ENCODE results near the gene C20orf96.
"Not testable (repeated sequence)": the region's sequence is repeated elsewhere in the genome, so short reads cannot be mapped to it uniquely, and the experiment has no call there.

C20orf96 gene, protein sequence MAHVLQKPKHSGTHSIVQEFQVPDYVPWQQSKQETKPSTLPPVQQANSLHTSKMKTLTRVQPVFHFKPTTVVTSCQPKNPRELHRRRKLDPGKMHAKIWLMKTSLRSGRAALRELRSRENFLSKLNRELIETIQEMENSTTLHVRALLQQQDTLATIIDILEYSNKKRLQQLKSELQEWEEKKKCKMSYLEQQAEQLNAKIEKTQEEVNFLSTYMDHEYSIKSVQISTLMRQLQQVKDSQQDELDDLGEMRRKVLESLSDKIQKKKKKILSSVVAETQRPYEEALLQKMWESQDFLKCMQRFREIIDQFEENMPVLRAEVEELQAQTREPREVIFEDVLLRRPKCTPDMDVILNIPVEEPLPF

GRCh38 chr20:290084-290831 lies at the start of gene C20orf96:
C20orf96 (minus strand) TSS chr20:290750; CDS start chr20:290610, 140 bp downstream.
- peak; percentile 62 to 74 for DNase-seq (ENCODE audit: low read depth in 2 of 2)

GRCh38 chr20:336040-336439 lies 45.5 kb upstream of the C20orf96 start:
- DNase-seq (ENCODE audit: low read depth in 2 of 2): not testable (repeated sequence)

DNA sequence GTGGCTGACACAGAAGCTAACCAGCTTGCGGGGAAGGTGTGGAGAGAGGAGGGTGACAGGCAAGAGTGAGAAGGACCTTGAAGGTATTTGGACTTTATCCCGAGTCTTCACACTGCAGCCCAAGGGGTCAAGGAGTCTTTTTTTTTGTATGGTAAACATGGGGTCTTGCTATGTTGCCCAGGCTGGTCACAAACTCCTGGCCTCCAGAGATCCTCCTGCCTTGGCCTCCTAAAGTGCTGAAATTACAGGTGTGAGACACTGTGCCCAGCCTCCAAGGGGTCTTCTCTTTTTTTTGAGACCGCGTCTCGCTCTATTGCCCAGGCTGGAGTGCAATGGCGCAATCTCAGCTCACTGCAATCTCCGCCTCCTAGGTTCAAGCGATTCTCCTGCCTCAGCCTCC lies 44.0 kb upstream of the C20orf96 start:
- no peak for DNase-seq (ENCODE audit: low read depth in 2 of 2)

GRCh38 chr20:330233-331149 lies 39.9 kb upstream of the C20orf96 start:
- no peak for DNase-seq (ENCODE audit: low read depth in 2 of 2)

DNA sequence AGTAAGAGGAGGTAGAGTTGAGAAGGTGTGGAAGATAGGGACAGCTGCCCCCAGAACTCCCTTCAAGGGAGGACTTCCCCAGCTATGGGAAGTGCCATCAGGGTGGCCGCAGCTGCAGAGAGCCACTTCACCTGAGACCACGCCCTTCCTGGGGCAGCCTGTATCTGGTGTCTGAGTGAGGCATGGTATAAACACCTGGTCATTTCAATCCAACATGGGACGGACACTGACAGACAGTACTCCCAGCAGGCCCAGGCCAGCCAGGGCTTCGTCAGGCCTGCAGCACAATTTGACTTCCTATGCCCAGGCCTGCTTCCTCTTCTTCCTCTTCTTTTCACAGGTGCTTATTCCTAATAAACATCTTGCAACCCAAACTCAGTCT lies 39.3 kb upstream of the C20orf96 start:
- DNase-seq (ENCODE audit: low read depth in 2 of 2): no peak

GRCh38 chr20:328975-329695 lies 38.6 kb upstream of the C20orf96 start:
- no peak for DNase-seq (ENCODE audit: low read depth in 2 of 2)

DNA sequence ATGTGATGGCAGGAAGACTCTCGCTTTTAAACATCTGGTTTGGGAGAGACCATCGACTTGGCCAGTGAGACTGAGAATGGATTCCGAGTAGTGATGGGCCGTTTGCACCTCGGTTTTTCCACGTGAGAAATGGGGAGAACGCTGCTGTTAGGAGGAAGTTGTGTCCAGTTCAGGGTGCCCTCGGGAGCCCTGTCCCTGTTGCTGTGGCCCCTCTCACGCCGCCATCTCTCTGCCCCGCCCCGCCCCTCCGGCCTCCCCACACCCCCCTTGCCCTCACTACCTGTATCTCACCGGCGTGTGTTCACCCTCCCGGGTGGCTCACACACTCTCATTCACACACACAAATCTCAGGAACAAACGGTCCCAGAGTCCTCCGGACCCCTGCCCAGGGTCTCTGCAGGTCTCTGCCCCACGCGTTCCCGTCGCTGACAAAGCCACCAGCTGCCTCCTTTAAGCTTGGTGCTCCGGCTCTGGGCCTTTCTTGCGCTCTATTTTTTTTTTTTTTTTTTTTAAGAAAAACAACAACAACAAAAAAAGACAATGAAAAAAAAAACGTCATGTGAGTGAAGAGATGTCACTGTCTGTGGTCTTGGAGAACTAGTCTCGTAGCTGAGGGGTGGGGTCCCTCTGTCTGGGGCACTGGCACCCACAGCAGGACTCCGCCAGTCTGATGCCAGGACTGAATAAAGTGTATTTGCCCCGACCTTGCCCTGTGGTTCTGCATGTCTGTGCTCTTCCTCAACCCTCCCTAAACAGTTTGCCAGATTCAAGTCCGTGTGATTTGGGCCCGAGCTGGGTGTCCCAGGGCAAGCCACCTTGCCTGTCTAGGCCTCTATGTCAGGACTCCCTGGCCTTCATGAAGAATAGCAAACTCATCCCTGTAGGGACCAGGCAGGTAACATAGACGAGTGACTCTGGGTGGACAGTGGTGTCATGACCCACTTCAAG lies 37.8 kb upstream of the C20orf96 start:
- no peak for DNase-seq (ENCODE audit: low read depth in 2 of 2)

- DNase-seq (ENCODE audit: low read depth in 2 of 2): peak; percentile 42 to 48
Measured at GRCh38 chr20:327186-328026, 36.9 kb upstream of the C20orf96 start.

DNA sequence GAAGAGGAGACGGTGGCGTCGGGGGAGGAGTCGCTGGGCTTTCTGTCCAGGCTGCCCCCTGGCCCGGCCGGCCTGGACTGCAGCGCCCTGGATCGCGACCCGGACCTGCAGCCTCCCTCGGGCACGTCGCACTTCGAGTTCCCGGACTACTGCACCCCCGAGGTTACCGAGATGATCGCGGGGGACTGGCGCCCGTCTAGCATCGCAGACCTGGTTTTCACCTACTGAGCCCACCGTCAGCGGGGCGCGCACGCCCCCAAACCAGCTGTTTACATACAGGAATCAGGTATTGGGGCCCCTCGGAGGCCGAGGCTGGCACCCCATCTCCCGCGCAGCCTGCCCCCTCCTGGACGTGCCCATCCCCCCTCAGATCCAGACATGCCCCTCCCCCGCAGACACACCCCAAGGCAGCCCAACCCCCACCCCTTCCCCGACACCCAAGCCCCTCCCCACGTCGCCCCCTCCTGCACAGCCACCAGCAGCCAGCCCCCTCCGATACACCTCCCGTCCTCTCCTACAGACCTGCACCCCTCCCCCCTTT lies 36.2 kb upstream of the C20orf96 start:
- no peak for DNase-seq (ENCODE audit: low read depth in 2 of 2)

DNA sequence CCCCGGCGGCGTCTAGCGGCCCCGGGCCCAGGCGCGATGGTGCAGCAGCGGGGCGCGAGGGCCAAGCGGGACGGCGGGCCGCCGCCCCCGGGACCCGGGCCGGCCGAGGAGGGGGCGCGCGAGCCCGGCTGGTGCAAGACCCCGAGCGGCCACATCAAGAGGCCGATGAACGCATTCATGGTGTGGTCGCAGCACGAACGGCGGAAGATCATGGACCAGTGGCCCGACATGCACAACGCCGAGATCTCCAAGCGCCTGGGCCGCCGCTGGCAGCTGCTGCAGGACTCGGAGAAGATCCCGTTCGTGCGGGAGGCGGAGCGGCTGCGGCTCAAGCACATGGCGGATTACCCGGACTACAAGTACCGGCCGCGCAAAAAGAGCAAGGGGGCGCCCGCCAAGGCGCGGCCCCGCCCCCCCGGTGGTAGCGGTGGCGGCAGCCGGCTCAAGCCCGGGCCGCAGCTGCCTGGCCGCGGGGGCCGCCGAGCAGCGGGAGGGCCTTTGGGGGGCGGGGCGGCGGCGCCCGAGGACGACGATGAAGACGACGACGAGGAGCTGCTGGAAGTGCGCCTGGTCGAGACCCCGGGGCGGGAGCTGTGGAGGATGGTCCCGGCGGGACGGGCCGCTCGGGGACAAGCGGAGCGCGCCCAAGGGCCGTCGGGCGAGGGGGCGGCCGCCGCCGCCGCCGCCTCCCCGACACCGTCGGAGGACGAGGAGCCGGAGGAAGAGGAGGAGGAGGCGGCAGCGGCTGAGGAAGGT lies 35.5 kb upstream of the C20orf96 start:
- no peak for DNase-seq (ENCODE audit: low read depth in 2 of 2)

GRCh38 chr20:325045-325888 lies 34.7 kb upstream of the C20orf96 start, which contains the start of gene SOX12:
SOX12 (plus strand) TSS chr20:325552; CDS start chr20:325925, 373 bp downstream.
- DNase-seq (ENCODE audit: low read depth in 2 of 2): peak; percentile 95 to 97

DNA sequence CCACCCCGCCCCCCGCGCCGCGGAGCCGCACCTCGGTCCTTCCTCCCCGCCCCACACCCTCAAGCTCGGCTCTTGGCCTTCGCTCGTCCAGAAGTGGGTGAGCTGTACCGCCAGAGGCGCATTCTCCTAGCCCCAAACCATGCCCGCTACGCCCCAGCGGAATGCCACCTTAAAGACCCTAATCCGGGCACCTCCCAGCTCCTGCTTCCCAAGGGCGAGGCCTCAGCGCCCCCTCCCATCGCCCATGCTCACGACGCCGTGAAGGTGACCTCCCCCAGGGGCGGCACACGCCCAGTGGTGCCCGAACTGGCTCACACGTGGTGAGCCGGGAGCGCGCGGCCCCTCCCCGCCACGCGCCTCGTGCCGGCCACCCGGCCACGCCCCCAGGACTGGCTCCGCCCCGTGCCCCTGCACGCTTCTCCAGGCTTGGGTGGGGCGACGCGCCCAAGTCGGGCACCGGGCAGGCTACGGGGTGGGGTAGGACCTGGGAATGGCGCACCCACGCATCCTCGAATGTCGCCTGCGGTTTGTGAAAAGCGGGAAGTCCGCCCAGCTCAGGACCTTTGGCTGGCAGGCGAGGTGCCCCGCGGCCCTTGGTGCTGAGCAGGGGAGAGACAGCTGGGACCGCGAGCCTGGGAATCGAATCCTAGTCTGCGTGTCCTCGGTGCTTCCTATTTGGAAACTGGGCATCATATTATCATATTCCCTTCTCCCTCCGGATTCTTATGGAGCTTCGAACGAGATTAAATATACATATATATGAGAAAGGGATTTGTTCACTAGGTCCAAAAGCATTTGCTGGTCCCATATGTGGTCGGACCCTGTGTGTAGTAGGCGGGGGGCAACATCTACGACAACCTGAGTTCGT lies 33.9 kb upstream of the C20orf96 start:
- DNase-seq (ENCODE audit: low read depth in 2 of 2): peak; percentile 74 to 81

- DNase-seq (ENCODE audit: low read depth in 2 of 2): no peak
Measured at GRCh38 chr20:316316-317068, 25.9 kb upstream of the C20orf96 start.

DNA sequence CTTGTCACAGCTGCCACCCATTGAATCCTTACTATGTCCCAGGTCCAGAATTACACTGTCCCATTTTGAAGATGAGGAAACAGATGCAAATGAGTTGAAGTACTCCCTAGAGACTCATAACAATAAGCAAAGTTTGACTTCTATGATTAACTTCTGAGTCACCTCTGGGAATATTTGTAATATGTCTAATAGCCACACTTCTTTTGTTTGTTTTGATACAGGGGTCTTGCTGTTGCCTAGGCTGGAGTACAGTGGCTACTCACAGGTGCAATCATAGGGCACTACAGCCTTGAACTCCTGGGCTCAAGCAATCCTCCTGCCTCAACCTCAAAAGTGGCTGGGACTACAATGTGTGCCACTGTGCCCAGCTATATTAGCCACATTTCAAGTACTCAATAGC lies 23.4 kb upstream of the C20orf96 start:
- no peak for DNase-seq (ENCODE audit: low read depth in 2 of 2)

- DNase-seq (ENCODE audit: low read depth in 2 of 2): no peak
Measured at GRCh38 chr20:313402-313801, 22.9 kb upstream of the C20orf96 start.

- DNase-seq (ENCODE audit: low read depth in 2 of 2): no peak
Measured at GRCh38 chr20:312866-313265, 22.3 kb upstream of the C20orf96 start.
